IMR-90 (cell line): ENCODE results near the gene AXL. TPM values are rescaled to one million over a fixed set of nuclear protein-coding genes. Genes with fewer than 3 reads are reported as not detected.

Experiments used
- ATAC-seq: fragments of 200-7000 bp; cut with Tn5 transposase; 2 replicates; pipeline ENCODE4 v1.9.1; 2020; ENCODE audit warnings: low read depth, mild to moderate bottlenecking, moderate library complexity
- BruUV-seq: library from RNA; stranded (reverse); fragments of 400-500 nt; replicated peaks from 2 replicates; lab custom pipeline; 2021; lab: Mats Ljungman, UMichigan
- CTCF ChIA-PET: fragments of 300-600 bp; formaldehyde crosslinking; extraction: SDS; loops from one replicate; lab custom pipeline; 2021; ENCODE audit warnings: antibody characterized with exemption; lab: Yijun Ruan, JAX
- POLR2A ChIA-PET: fragments of 300-600 bp; sonication (Branson Sonifier 250); formaldehyde crosslinking; loops from one replicate; lab custom pipeline; 2022; ENCODE audit warnings: antibody characterized with exemption; ENCODE audit not compliant: unreplicated experiment; lab: Charles Lee
- DNase-seq: peaks from one replicate; pipeline ENCODE4 v3.0.0; 2013
- H2AFZ ChIP-seq: replicated peaks from 2 replicates; pipeline ENCODE3; 2013; ENCODE audit warnings: low read length, mild to moderate bottlenecking; ENCODE audit not compliant: poor library complexity
- H2AK5ac ChIP-seq: 2 replicates; pipeline ENCODE4 v1.6.1; 2013; ENCODE audit warnings: low read depth, low read length, inconsistent platforms
- H2AK9ac ChIP-seq: replicated peaks from 2 replicates; pipeline ENCODE3; 2013; ENCODE audit warnings: mild to moderate bottlenecking, low read depth, low read length, moderate library complexity; ENCODE audit not compliant: poor library complexity
- H2BK120ac ChIP-seq: 2 replicates; pipeline ENCODE4 v1.6.1; 2013; ENCODE audit warnings: low read depth, low read length, inconsistent platforms
- H2BK15ac ChIP-seq: 3 replicates; pipeline ENCODE4 v1.6.1; 2013; ENCODE audit warnings: low read depth, low read length, inconsistent platforms
- H2BK20ac ChIP-seq: 2 replicates; pipeline ENCODE4 v1.6.1; 2013; ENCODE audit warnings: low read depth, mild to moderate bottlenecking, inconsistent platforms, low read length, moderate library complexity
- H2BK5ac ChIP-seq: 2 replicates; pipeline ENCODE4 v1.6.1; 2013; ENCODE audit warnings: mild to moderate bottlenecking, low read depth, low read length, inconsistent platforms; ENCODE audit not compliant: poor library complexity, severe bottlenecking
- H3K14ac ChIP-seq: replicated peaks from 2 replicates; pipeline ENCODE4 v1.6.1; 2013; ENCODE audit warnings: low read depth, low read length, inconsistent platforms
- H3K18ac ChIP-seq: 2 replicates; pipeline ENCODE4 v1.6.1; 2013; ENCODE audit warnings: low read depth, low read length, control low read depth
- H3K23ac ChIP-seq: 2 replicates; pipeline ENCODE4 v1.6.1; 2013; ENCODE audit warnings: low read depth, low read length, inconsistent platforms
- H3K27ac ChIP-seq: 2 replicates; pipeline ENCODE4 v1.5.1; 2013; ENCODE audit warnings: mild to moderate bottlenecking, control low read depth, low read length; ENCODE audit not compliant: insufficient read depth
- H3K27me3 ChIP-seq: 2 replicates; pipeline ENCODE4 v1.6.1; 2013; ENCODE audit warnings: low read length; ENCODE audit not compliant: control insufficient read depth, insufficient read depth
- H3K36me3 ChIP-seq: 2 replicates; pipeline ENCODE4 v1.6.1; 2013; ENCODE audit warnings: low read length, mixed read lengths; ENCODE audit not compliant: control insufficient read depth, insufficient read depth
- H3K4ac ChIP-seq: 2 replicates; pipeline ENCODE4 v1.6.1; 2013; ENCODE audit warnings: low read depth, low read length, inconsistent platforms
- H3K4me1 ChIP-seq: 2 replicates; pipeline ENCODE4 v1.6.1; 2013; ENCODE audit warnings: low read length, mixed read lengths; ENCODE audit not compliant: control insufficient read depth, insufficient read depth
- H3K4me2 ChIP-seq: 2 replicates; pipeline ENCODE4 v1.6.1; 2013; ENCODE audit warnings: low read depth, mild to moderate bottlenecking, control low read depth, low read length, moderate library complexity
- H3K4me3 ChIP-seq: 2 replicates; pipeline ENCODE4 v1.5.1; 2013; ENCODE audit warnings: low read depth, mild to moderate bottlenecking, control low read depth, low read length, moderate library complexity; ENCODE audit not compliant: insufficient read depth
- H3K56ac ChIP-seq: 2 replicates; pipeline ENCODE4 v1.6.1; 2013; ENCODE audit warnings: low read length, inconsistent platforms; ENCODE audit not compliant: insufficient read depth; ENCODE audit errors: extremely low read depth
- H3K79me1 ChIP-seq, 2 experiments: 2 replicates each; pipeline ENCODE4 v1.6.1; 2013; ENCODE audit warnings: low read length in 2 of 2, inconsistent platforms in 1 of 2, low read depth in 1 of 2
- H3K9ac ChIP-seq: 2 replicates; pipeline ENCODE4 v1.6.1; 2013; ENCODE audit warnings: low read depth, low read length, control low read depth
- H3K9me1 ChIP-seq: 2 replicates; pipeline ENCODE4 v1.6.1; 2013; ENCODE audit warnings: low read length, inconsistent platforms; ENCODE audit not compliant: insufficient read depth
- H3K9me3 ChIP-seq: 2 replicates; pipeline ENCODE4 v1.6.1; 2013; ENCODE audit warnings: low read length; ENCODE audit not compliant: control insufficient read depth, insufficient read depth
- H4K20me1 ChIP-seq: 2 replicates; pipeline ENCODE4 v1.6.1; 2013; ENCODE audit warnings: low read length, inconsistent platforms; ENCODE audit not compliant: insufficient read depth
- H4K5ac ChIP-seq: 2 replicates; pipeline ENCODE4 v1.6.1; 2013; ENCODE audit warnings: mild to moderate bottlenecking, low read depth, low read length, control low read depth
- H4K8ac ChIP-seq, 2 experiments: 2 replicates each; pipeline ENCODE4 v1.6.1; 2013; ENCODE audit warnings: low read depth in 2 of 2, low read length in 2 of 2, control low read depth in 1 of 2, inconsistent platforms in 1 of 2
- H4K91ac ChIP-seq: 2 replicates; pipeline ENCODE4 v1.6.1; 2013; ENCODE audit warnings: low read depth, low read length, inconsistent platforms; ENCODE audit not compliant: insufficient read depth
- BHLHE40 ChIP-seq: fragments of 150-350 bp; IDR thresholded peaks from 2 replicates; pipeline ENCODE4 v1.6.1; 2016; ENCODE audit warnings: mild to moderate bottlenecking, low read depth, low read length
- CEBPB ChIP-seq: IDR thresholded peaks from 2 replicates; pipeline ENCODE4 v1.6.1; 2012; ENCODE audit warnings: low read depth, low read length, improper control_type of control experiment
- CHD1 ChIP-seq: IDR thresholded peaks from 2 replicates; pipeline ENCODE4 v1.6.1; 2012; ENCODE audit warnings: low read depth, low read length, improper control_type of control experiment
- CTCF ChIP-seq: conservative IDR thresholded peaks from 2 replicates; pipeline ENCODE4 v1.5.1; 2012; ENCODE audit warnings: mild to moderate bottlenecking, low read depth, low read length, improper control_type of control experiment
- ELK1 ChIP-seq: fragments of 150-350 bp; IDR thresholded peaks from 2 replicates; pipeline ENCODE4 v1.6.1; 2016; ENCODE audit warnings: low read depth, mild to moderate bottlenecking, low read length, moderate library complexity, borderline replicate concordance
- FOS ChIP-seq: fragments of 150-350 bp; IDR thresholded peaks from 2 replicates; pipeline ENCODE4 v1.6.1; 2016; ENCODE audit warnings: low read depth, low read length
- MAFK ChIP-seq: IDR thresholded peaks from 2 replicates; pipeline ENCODE4 v1.6.1; 2012; ENCODE audit warnings: low read depth, low read length, improper control_type of control experiment
- MAZ ChIP-seq: IDR thresholded peaks from 2 replicates; pipeline ENCODE4 v1.6.1; 2012; ENCODE audit warnings: low read depth, mild to moderate bottlenecking, low read length, improper control_type of control experiment, moderate library complexity, borderline replicate concordance
- MXI1 ChIP-seq: IDR thresholded peaks from 2 replicates; pipeline ENCODE4 v1.6.1; 2012; ENCODE audit warnings: low read depth, mild to moderate bottlenecking, low read length, moderate library complexity, borderline replicate concordance
- NFE2L2 ChIP-seq: fragments of 150-350 bp; IDR thresholded peaks from 2 replicates; pipeline ENCODE4 v1.6.1; 2016; ENCODE audit warnings: low read depth, mild to moderate bottlenecking, low read length
- POLR2A ChIP-seq: IDR thresholded peaks from 2 replicates; pipeline ENCODE4 v1.6.1; 2012; ENCODE audit warnings: mild to moderate bottlenecking, low read depth, low read length
- RAD21 ChIP-seq: IDR thresholded peaks from 2 replicates; pipeline ENCODE4 v1.6.1; 2012; ENCODE audit warnings: low read length, improper control_type of control experiment
- RCOR1 ChIP-seq: IDR thresholded peaks from 2 replicates; pipeline ENCODE4 v1.6.1; 2012; ENCODE audit warnings: mild to moderate bottlenecking, low read length, improper control_type of control experiment; ENCODE audit not compliant: insufficient replicate concordance
- RFX5 ChIP-seq: IDR thresholded peaks from 2 replicates; pipeline ENCODE4 v1.8.0; 2012; ENCODE audit warnings: low read depth, mild to moderate bottlenecking, low read length, moderate library complexity
- SMC3 ChIP-seq: fragments of 150-350 bp; IDR thresholded peaks from 2 replicates; pipeline ENCODE4 v1.6.1; 2016; ENCODE audit warnings: low read depth, mild to moderate bottlenecking, antibody characterized with exemption, low read length, moderate library complexity
- USF2 ChIP-seq: fragments of 150-350 bp; IDR thresholded peaks from 2 replicates; pipeline ENCODE4 v1.6.1; 2017; ENCODE audit warnings: mild to moderate bottlenecking, antibody characterized with exemption, low read length, low read depth
- WGBS, 2 experiments: methylation state at CpG; one replicate each; pipeline versions ENCODE4 v1.1.5 to v1.1.7; 2013; ENCODE audit warnings: missing lambda C conversion rate in 2 of 2; ENCODE audit not compliant: insufficient read length in 1 of 2; ENCODE audit errors: extremely low coverage in 2 of 2; 5-methylcytosine and 5-hydroxymethylcytosine counted together
- dilution Hi-C: fragments of 300-500 bp; cut with HindIII; formaldehyde crosslinking; loops from one replicate; pipeline ENCODE4 v1.14.3; 2018; ENCODE audit warnings: low sequenced_read_pairs; ENCODE audit not compliant: unreplicated experiment
- in situ Hi-C: fragments of 300-500 bp; cut with MboI; formaldehyde crosslinking; loops from 3 replicates; pipeline ENCODE4 v1.14.3; 2019; ENCODE audit warnings: low sequenced_read_pairs, inconsistent platforms, mixed read lengths
- intact Hi-C: fragments of 100-400 bp; cut with micrococcal nuclease; formaldehyde crosslinking; loops from 2 replicates; pipeline ENCODE4 v1.10.0; 2022
- polyA plus RNA-seq, 3 experiments: library from polyadenylated mRNA; depleted of rRNA; stranded (reverse); fragments of >200 nt; gene quantifications; 2 replicates each; pipeline ENCODE4 v1.2.3, GENCODE V29; 2012; ENCODE audit warnings: low replicate concordance in 1 of 3
- total RNA-seq: library from RNA; depleted of rRNA; stranded (reverse); fragments of >200 nt; gene quantifications from 2 replicates; pipeline ENCODE4 v1.2.3, GENCODE V29; 2012

Gene AXL
- total and polyA plus RNA-seq, 2 of the 4 experiments (the other 2 are of a cell fraction) = 212 to 466 TPM

GRCh38 chr19:41234512-41235168 lies 15.6 kb downstream of the AXL start:
- Histone ChIP-seq H2BK20ac (no peak overlapping the region), H3K4me1 (peaks cover 1% of the 10 kb centered on the region), H3K36me3 (peaks cover 75% of the 10 kb centered on the region), H3K27ac (no peak overlapping the region), H3K9me3 (no peaks in the 10 kb centered on the region), H3K4me2 (no peak overlapping the region), H4K5ac (no peak overlapping the region), H4K91ac (no peak overlapping the region), H3K4ac (no peak overlapping the region), H2BK5ac (no peak overlapping the region), H2BK120ac (no peak overlapping the region), H3K27me3 (no peaks in the 10 kb centered on the region), H3K9ac (no peak overlapping the region), H2BK15ac (no peak overlapping the region), H3K23ac (no peak overlapping the region), H4K20me1 (peaks cover 37% of the 10 kb centered on the region), H3K4me3 (no peak overlapping the region), H4K8ac (no peak overlapping the region), H2AK9ac (no peak overlapping the region), H3K9me1 (peaks cover 21% of the 10 kb centered on the region), H3K14ac (no peak overlapping the region), H2AFZ (no peak overlapping the region), H3K18ac (no peak overlapping the region), H3K79me1 (peaks cover 71 to 84% of the 10 kb centered on the region in 2 experiments), H3K56ac (no peak overlapping the region), H2AK5ac (no peak overlapping the region)
- CTCF ChIA-PET = no interaction called here
- no peak for DNase-seq
- dilution Hi-C loops (no loop called here), in situ Hi-C loops (no loop called here), intact Hi-C loops (no loop called here)
- no peak for ATAC-seq
- POLR2A ChIA-PET = no interaction called here
- TF ChIP-seq RAD21 (no peak), RFX5 (no peak), ELK1 (no peak), RCOR1 (no peak), CEBPB (no peak), MAZ (no peak), CHD1 (no peak), FOS (no peak), MAFK (no peak), POLR2A (no peak), BHLHE40 (no peak), NFE2L2 (no peak), CTCF (no peak), USF2 (no peak), MXI1 (no peak), SMC3 (no peak)
- WGBS, 2 experiments = 100% methylated on average over 2 of the region's 8 CpGs; no CpG with 5 or more reads in 1 of the 2 experiments
- BruUV-seq = no TSS peak
